HG03575 (cell line): ENCODE measurements around the gene SLC1A6.
"Not testable (repeated sequence)": the region's sequence is repeated elsewhere in the genome, so short reads cannot be mapped to it uniquely, and the experiment has no call there.

Experiments
- ATAC-seq: cut with Tn5 transposase; IDR thresholded peaks from one replicate; pipeline ENCODE4 v1.9.1; 2021; ENCODE audit not compliant: unreplicated experiment, insufficient number of reproducible peaks, low FRiP score; ENCODE audit errors: extremely low read depth

The SLC1A6 gene

DNA sequence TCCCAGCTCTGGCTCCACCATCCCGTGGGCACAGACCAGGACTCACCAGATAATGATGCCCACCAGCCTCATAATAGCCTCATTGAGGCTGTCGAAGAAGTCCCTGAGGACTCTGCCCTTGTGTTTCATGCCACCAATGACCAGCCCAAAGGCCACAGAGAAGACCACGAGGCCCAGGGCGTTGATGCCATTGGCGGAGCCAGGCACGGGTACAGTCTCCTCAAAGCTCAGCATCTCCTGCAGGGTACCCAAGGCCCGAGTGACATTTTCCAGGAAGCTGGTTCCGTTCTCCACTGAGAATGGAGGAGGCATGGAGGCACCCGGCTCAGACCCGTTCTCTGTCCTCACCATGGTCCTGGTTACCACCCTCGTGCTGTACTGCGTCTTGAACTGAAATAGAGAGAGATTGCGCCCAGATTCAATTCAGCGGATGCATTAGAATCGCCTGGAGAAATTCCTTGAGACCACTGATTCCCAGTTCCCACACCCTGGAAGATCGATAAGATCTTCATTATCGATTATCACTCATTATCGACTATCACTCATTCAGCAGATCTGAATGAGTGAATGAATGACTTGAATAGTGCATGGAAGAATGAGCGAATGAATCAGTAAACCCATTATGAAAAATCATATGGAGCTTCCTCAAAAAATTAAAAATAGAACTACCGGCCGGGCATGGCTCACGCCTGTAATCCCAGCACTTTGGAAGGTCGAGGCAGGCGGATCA, 17.5 kb downstream of the SLC1A6 start:
- ATAC-seq: no peak

DNA sequence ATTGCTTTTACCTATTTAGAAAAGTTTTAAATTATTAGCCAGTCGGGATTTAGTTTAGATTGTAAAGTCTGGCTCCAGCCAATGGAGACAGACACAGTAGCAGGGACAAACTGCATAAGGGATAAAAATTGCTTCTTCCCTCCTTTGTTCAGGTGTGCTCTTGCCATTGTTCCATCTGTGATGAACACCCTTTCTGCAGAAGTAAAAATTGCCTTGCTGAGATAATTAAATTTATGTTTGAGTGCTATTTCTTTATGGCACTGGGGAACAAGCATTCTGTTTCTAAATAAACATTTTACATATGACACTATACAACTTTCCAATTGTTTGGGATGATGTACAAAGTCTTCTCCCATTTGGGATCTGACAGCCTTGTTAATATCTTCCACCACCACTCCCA, 20.4 kb downstream of the SLC1A6 start:
- ATAC-seq: no peak

DNA sequence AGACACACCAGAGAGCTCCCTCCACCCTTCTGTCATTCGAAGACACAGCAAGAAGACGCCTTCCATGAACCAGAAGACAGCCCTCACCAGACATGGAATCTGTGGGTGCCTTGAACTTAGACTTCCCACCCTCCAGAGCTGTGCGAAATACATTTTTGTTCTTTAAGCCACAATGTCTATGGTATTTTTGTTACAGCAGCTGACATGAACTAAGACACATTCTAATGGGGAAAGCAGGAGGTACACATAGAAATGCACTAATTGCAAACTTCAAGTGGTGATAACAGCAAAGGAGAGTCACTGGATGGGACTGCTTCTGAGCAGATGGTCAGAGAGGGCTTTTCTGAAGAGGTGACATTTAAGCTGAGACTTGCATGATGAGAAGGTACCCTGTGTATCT, 22.2 kb downstream of the SLC1A6 start:
- ATAC-seq: no peak

DNA sequence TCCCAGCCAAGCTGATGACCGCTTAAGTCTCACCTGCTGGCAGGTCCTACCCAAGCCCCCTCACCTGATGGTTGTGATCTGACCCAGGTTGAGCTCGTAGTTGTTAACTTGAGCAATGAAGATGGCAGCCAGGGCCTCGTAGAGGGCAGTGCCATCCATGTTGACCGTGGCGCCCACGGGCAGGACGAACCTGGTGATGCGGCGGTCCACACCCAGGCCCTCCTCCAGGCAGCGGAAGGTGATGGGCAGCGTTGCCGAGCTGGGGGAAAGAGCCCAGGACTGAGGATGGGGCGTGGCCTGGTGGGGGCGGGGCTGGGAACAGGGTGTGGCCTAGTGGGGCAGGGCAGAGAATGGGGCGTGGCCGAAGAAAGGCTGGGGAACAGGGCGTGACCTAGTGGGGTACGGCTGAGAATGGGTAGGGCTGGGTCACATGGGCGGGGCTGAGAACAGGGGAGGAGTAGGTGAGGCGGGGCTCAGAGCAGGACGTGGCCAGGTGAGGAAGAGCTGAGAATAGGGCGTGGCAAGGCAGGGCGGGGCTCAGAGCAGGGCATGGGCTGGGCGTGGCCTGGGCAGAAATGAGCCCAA, 25.5 kb downstream of the SLC1A6 start:
- no peak for ATAC-seq

DNA sequence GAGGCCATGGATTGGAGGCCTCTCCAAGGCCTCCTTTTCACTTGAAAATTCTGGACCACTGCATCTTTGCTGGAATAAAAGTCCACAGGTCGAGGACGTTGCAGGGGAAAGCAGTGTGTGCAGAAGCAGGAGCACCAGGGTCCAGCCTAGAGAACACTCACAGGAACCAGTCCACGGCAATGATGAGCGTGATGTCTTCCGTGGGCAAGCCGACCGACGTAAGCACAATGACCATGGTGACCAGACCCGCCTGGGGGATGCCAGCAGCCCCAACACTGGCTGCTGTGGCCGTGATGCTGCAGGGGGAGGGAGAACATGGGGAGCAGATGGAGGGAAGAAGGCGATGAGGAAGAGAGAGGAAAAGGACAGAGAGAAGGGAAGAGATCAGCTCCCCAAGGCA, 26.9 kb downstream of the SLC1A6 start:
- no peak for ATAC-seq

DNA sequence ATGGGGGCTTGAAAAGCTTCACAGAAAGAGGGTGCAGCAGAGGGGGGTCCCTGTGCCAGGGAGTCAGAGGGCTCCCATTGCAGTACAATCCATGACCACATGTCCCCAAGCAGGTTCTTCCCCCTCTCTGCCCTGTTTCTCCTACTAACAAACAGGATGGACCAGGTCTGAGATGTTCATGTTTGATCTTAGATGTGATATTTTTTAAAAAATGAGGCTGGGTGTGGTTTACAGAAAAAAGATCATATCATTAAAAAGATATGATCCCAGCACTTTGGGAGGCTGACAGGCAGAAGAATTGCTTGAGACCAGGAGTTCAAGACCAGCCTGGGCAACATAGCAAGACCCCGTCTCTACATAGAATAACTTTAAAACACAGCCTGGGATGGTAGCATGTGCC, 29.2 kb downstream of the SLC1A6 start:
- ATAC-seq: no peak

DNA sequence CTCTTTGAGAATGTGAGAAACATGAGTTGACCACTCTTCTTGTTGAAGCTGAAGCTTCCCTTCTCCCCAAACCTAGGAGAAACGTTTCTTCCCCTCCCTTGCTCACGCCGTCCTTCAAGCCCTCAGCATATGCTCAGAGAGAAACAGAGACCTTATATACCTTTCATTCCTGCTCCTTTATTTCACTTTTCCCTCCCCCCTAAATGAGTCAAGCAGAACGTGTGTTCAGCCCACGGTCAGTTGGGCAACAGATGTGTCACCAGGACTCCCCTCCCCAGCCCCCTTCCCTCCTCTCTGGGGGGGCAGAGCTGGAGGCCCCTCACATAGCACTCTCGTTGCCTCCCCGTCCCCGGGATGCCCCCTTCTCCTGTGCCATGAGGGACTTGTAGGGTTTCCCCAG, 29.8 kb downstream of the SLC1A6 start:
- ATAC-seq: no peak

DNA sequence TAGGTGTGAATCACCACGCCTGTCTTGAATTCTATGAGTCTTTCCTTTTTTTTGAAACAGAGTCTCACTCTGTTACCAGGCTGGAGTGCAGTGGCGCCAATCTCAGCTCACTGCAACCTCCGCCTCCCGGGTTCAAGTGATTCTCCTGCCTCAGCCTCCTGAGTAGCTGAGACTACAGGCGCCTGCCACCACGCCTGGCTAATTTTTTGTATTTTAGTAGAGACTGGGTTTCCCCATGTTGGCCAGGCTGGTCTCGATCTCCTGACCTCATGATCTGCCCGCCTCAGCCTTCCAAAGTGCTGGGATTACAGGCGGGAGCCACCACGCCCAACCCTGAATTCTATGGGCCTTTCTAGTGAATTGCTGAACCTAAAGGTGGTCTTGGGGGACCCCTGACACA, 30.3 kb downstream of the SLC1A6 start:
- ATAC-seq: not testable (repeated sequence)

DNA sequence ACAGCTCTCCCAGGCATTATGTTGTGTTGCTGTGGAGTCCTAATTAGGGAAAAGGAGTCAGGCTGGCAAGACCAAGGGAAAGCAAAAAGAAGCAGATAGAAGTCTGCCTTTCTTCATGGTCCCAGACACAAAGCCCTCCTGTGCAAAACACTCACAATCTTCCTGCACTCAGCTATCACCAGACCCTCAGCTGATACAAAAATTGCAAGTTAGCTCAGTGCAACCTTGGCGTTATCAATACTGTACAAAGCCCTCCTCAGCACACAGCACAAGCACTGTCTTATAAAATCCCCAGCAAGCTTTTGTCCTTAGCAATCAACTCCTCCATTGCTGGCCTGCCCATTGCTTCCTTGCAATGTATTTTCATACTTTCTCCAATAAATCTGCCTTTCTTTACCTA, 35.2 kb downstream of the SLC1A6 start:
- no peak for ATAC-seq

DNA sequence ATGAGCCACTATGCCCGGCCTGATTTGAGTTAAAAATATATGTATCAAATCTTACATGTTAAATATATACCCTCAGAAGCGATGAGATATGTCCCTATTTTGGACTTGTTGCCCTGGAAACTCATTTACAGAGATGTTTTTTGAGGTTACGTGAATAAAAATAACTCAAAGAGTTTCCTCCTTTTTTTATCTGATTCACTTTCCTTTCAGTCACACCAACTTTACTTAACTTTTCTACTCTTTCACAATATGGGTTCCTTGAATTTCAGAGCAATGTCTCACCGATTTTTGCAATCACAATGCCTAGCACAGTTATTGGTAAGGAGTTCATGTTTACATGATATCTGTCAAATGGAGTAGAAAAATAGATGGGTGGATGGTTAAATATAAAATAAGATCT, 36.1 kb downstream of the SLC1A6 start:
- no peak for ATAC-seq

DNA sequence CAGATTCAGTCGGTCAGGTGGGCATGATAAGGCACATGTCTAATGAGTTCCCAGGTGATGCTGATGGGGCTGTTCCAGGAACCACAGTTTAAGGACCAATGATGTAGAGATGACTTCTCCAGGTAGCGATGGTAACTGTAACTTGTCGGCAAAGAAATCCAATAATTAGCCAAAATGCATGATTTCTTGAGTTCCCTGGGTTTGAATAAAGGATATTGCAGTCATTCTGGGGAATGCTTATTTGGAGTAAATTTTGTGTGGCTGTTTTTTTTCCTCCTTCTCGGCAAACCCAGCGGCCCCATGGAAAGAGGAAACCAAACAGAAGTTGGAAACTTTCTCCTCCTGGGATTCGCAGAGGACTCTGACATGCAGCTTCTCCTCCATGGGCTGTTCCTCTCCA, 38.5 kb downstream of the SLC1A6 start, which contains the start of gene OR7C2:
OR7C2 (plus strand) TSS at position 301 of the 400 bp plus-strand sequence; CDS start at position 301, 0 bp downstream.
- no peak for ATAC-seq

DNA sequence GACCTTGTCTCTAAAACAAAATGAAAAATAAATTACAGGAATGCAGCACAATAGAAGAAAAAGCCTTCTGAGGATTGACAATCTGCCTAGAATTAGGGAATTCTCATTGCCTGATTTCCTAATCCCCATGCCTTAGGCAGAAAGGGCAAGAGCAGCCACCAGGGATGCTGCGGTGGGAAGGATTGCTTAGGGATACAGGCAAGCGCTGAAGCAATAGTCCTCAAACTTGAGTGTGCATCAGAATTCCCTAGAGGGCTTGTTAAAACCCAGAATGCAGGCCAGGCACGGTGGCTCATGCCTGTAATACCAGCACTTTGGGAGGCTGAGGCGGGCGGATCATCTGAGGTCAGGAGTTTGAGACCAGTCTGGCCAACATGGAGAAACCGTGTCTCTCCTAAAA, 39.4 kb downstream of the SLC1A6 start:
- ATAC-seq: no peak

DNA sequence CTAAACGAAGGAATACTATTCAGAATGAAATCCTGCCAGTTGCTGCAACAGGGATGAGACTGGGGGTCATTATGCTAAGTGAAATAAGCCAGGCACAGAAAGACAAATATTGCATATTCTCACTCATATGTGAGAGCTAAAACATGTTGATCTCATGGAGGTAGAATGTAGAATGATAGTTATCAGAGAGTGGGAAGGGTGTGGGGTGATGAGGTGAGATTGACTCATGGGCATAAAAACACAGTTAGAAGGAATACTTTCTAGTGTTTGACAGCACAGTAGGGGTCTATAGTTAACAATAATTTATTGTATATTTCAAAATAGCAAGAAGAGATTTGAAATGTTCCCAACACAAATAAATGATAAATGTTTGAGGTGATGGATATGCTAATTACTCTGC, 46.2 kb downstream of the SLC1A6 start:
- ATAC-seq: no peak

DNA sequence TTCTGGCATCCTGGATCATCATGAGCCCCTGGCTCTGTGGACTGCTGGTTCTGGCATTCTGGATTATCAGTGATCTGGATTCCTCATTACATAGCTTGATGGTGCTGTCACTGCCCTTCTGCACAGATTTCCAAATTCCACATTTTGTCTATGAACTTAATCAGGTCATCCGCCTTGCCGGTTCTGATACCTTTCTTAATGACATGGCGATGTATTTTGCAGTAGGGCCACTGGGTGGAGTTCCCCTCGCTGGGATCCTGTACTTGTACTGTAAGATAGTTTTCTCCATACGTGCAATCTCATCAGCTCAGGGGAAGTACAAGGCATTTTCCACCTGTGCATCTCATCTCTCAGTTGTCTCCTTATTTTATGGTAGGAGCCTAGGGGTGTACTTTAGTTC, 62.8 kb downstream of the SLC1A6 start:
- ATAC-seq: no peak

DNA sequence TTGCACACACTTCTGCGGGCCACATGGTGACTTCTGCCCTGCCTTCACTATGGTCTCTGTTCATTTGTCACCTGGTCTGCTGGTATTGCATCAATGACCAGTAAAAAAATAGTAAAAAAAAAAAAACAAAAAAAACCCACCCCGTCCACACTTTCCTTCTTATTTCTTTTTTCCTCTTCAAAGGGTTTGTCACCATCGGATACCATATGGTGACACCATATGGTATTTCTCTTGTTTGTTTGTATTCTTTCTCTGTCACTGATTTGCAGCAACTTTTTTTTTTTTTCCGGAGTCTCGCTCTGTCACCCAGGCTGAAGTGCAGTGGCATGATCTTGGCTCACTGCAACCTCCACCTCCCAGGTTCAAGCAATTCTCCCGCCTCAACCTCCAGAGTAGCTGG, 64.5 kb downstream of the SLC1A6 start:
- no peak for ATAC-seq

DNA sequence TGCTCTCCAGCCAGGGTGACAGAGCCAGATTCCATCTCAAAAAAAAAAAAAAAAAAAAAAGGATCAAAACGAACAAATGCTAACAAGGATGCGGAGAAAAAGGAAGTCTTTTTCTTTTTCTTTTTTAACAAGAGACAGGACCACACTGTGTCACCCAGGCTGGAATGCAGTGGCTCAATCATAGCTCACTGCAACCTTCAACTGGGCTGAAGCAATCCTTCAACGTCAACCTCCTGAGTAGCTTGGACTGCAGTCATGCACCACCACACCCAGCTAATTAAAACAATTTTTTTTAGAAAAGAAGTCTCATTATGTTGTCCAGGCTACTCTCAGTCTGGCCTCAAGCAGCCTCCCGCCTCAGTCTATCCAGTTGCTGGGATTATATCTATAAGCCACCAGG, 73.0 kb downstream of the SLC1A6 start:
- no peak for ATAC-seq

DNA sequence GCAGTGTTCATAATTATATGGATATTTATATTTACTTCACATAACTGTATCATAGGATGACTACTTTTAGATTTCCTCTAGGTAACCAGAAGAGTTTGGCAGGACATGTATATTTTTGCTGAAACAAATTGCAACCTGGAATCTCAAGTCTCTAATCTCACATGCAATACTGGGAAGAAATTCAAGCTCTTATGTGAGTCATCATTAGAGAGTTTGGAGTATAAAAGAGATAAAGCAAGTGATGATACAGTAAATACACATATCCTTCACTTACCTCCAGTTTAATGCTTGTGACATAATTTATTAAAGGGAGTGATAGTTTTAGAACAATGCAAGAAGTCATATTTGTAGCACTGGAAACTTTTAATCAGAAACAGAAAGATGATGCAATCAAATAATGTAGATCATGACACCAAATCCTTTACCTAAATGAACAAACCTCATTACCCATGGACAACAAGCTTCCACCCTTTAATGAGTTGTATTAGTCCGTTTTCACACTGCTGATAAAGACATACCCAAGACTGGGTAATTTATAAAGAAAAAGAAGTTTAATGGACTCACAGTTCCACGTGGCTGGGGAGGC, 77.9 kb downstream of the SLC1A6 start:
- no peak for ATAC-seq
